Stimulated activated CD4-positive, alpha-beta T cell treated with anti-CD3 and anti-CD28 coated beads, Interleukin-1b, Interleukin-23, amount 100 ng/mL, for 4 hours (primary cell): ENCODE data around the gene KLF3.

ENCODE experiments used
- DNase-seq, 2 donors: peaks; one replicate each; pipeline ENCODE4 v3.0.0-alpha.2; 2020; ENCODE audit warnings: low read depth in 2 of 2

KLF3 gene

GRCh38 chr4:38656111-38656510 lies 7.9 kb upstream of the KLF3 start:
- no peak for DNase-seq

DNA sequence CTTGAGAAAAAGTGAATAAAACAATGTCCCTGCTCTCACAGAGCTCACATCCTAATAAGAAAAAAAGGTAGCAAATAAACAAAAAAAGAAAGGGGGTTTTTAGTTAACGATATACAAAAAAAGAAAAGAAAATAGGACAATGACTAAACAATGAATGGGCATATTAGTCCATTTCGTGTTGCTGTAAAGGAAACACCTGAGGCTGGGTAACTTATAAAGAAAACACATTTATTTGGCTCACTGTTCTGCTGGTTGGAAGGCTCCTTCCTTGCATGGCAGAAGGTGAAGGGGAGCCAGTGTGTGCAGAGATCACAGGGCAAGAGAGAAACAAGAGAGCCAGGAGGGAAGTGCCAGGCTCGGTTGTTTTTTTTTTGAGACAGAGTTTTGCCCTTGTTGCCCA lies 4.7 kb upstream of the KLF3 start:
- DNase-seq: no peak

GRCh38 chr4:38660838-38661237 lies 3.2 kb upstream of the KLF3 start:
- no peak for DNase-seq

- no peak for DNase-seq
Observed at GRCh38 chr4:38661371-38661770, 2.6 kb upstream of the KLF3 start.

DNA sequence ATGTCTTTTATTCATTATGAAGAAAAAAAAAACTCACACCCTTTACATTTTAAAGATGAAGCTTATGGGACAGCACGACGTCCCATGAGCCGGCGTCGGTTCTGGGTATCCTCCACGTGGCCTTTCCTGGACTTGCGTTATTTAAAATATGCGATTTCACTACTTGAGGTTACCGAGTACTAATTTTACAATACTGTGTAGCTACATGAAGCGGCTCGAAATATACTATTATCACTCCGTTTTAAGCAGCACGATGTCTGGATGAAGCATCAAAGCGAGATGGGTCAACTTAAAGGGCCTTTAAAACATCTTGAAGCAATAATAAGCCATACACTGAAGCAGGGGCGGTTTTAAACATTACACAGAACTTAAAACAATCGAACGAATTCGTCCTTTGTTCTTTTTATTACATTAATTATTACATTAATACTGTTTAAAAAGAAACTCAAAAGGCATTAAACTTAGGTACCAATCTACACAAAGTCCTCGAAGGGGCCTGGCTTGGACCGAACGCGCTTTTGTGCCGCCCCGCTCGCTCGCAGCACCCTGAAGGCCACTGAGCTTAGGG lies 1.4 kb upstream of the KLF3 start:
- no peak for DNase-seq

DNA sequence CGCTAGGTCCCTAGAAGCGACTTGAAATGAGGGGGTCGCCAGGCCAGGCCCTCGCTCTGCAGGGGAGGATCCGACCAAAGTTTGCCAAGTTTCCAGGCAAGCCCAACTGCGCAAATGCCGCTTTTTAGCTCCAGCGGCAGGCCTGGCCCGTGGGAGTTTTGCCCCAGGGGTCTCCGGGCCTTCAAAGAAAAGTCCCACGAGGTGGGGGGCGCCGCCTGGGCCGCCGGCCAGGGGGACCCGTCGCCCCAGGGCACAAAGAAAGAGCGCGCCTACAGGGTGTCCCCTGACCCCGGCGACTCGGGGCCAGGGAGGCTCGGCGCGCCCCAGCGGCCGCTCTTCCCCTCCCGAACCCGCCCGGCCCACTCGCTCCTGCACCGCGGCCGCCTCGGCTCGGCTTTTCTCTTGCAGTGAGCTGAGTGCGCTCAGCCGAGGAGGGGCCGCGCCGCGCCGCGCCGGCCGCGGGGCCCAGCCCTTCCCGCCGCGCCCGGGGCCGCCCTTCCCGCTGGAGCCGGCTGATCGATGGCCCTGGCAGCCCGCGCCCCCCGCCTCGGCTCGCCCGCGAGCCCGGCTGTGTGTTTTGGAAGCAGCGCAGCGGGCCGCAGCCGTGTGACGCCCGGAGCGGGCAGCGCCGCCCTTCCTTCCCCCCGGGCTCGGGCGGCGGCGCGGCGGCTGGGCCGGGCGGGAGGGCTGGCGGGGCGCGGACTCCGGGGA lies 754 bp upstream of the KLF3 start:
- peak in 1 of 2 donors; percentile 51 for DNase-seq

GRCh38 chr4:38664706-38665401 lies 855 bp downstream of the KLF3 start:
- peak in 1 of 2 donors; percentile 45 for DNase-seq

- no peak for DNase-seq
Observed at GRCh38 chr4:38665551-38666411, 1.8 kb downstream of the KLF3 start.

DNA sequence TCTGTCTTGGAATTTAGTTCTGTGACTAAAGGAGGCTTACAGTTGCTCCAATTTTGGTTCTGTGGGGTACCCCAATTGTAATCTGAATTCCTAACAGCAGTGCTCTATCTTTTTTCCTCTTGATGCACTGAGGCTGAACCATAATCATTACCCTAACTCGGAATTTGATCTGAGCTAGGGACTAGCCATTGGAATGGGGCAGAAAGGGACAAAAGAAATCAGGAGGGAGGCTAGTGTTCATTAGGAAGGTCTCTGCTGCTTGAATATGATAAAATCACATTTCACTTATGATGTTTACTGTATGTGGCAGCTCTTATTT lies 2.7 kb downstream of the KLF3 start:
- no peak for DNase-seq

DNA sequence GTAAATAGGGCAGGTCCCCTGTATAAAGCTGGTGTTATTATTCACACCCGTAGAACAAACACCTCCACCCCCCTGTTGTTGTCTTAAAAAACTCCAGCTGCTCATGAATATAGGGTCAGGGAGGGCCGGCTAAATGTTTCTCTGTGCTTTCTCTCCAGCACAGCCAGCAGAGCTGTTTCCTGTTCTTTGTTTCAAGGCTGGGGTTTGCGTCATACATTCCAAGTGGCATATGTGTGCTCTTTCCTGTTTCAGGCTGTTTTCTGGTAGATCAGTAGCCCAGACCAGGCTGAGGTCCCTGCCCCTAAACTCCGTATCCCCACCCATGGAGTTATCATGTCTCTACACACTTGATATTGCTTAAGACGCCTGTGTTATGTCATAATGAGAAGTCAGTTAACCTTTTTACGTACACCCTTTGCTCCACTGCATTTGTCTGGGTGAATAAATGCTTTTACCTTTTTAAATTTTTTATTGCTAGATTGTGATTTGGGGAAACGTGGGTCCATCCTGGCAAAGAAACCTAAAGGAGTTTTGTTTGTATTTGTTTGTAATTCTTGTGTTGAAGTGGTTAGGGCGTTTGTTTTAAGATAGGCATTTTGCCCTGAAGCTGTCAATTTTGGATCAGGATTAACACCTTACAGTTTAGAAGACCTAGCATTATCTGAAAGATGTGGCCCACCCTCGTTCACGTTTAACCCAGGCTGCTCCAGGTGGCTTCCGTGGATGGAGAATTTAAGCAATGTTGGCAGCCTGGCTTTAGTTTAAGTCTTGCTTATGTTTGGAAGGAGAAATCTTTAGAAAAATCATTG lies 3.3 kb downstream of the KLF3 start:
- DNase-seq: peak in 1 of 2 donors; percentile 27

- DNase-seq: no peak
Observed at GRCh38 chr4:38668203-38668971, 4.4 kb downstream of the KLF3 start.

GRCh38 chr4:38669208-38669607 lies 5.2 kb downstream of the KLF3 start:
- DNase-seq: no peak

DNA sequence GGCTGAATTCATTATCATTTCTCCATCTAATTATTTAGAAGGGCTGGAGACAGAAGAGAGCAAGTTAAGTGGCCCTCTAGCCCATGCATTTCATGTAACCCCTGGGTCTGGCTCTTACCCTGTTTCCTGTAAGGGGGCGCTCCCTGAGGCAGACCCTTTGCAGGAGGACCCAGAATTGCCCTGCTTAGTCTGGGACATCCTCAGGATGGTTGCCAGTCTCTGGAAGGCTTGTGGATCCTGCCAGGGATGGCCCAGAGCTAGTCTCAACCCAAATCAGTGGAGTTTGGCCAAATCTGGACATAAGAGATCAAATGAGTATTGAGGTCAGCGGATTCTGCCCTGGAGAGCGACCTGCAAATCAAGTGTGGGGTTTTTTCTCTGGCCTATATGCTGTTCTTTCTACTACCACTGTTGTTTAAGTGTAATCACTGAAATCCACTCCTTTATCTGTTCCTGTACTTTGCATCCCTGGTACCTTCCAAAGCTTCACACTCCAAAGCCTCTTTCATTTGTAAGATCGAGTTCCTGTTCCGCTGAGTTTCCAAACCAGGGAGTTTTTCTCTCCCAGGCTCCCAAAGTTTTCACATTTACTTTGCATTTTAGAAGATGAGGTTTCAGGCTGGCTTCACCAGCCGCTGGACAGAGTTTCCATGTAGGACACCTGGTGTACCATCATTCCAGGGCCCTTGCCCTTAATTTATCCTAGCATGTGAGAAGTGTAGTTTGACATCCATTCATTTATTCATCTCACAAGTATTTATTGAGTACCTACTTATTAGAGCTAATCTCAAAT lies 6.3 kb downstream of the KLF3 start:
- no peak for DNase-seq

DNA sequence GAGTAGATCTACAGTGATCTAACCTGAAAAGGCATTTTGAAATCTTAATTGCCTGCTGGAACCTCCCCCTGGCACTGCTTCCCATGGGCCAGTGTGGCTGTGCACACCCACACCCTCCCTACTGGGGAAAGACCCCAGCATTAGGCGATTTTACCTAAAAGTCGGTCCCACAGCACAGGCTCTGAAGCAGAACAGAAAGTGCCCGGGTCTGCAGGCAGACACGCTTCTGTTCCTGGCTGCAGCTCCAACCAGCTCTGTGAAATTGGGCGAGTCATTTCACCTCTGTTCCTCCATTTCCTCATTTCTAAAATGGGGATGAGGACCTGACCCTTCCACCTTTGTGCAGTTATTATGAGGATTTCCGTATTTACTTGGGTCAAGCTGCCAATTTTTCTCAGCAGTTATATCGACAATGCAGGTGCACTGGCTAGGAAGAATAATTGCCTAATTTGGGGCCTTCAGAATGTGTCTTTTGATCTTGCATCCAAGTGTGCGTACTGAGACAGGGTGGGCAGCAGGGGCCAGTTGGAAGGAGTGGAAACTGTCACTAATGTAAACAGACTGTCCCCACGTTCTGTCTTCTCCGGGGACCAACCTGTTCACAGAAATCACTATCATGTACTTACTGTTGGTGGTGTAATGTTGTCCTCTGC lies 7.1 kb downstream of the KLF3 start:
- no peak for DNase-seq

DNA sequence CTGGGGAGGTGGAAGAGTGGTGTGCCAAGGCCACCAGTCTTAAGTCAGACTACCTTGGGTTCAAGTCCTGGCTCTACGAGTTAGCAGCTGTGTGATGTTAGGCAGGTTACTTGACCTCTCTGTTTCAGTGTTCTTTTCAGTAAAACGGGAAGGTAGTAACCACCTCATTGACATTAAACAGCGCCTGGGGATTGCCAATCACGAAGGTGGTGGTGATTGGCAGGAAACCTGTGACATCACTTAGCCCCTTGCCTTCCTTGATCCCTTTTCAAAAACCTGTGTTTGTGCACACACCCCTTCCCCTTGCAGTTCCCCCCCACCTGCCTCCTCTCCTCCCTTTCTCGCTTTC lies 7.6 kb downstream of the KLF3 start:
- no peak for DNase-seq

GRCh38 chr4:38672074-38672396 lies 8.0 kb downstream of the KLF3 start:
- DNase-seq: no peak

DNA sequence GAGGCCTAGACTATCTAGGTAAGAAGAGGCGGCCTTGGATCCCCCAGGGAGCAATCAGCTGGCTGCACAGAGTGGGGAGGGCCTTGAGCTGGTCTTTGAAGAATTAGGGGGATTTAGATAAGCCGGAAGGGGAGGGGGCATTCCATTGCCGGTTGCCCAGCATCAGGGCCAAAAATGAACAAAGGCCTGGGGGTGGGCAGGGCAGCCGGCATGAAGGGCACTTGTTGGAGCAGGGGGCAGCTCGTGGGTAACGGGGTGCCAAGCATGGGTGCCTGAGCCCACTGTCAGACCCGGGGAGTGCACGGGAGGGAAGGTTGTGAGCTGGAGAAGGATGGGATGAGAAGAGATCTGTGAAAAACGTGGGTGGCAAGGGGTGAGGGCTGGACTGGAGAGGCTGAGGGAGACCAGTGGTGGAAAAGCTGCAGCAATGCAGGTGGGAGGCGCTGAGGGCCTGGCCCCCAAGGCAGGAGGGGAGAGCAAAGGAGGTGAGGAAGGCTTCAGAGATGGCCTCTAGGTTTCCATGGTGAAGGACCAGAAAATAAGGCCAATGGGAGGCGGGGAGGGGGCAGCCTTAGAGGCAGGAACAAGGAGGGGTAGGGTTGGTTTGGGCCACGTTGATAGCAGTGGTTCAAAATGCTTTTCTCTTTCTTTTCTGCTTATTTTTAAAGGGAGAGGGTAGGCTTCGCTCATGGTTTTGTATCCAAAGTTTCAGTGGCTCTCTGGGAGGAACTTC lies 8.6 kb downstream of the KLF3 start:
- no peak for DNase-seq

DNA sequence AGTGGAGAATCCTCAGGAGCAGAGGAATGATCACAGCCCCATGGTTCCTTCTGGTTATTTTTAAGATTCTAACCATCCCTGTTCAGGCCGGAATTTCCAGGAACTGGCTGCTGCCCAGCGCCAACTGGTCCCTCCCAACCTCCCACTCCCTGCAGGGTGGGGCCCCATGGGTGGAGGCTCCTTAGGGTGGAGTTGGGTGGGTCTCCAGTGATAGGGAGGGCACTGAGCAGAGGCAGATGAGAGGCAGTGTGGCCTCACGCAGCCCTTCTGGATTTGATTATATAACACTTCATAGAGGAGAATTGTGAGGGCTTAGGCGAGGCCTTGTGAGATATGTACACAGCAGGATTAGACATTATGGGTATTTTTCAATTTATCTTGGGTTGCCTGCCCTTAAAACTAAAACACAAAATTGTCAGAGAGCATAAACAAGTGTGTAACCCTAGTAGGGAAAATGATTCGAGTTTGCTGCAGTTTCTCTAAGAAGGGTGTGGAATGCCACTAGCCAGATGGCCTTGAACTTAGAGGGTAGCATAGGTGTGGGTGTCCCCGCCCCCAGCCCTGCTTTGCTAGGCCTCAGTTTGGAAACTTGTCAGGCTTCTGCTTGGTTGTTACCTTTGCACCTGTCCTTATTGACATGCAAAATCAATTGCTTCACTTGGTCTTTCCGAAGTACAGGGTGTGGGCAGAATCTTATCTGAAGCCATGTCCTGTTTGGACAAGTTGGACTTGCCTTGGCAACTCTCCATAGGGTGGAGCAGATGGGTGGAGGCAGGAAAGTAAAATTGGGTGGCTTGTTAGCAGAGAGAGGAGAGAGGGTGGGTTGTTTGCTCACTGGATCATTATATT lies 9.4 kb downstream of the KLF3 start:
- no peak for DNase-seq
